GM21423 (cell line): ENCODE measurements around the gene GCKR.

Experiments
- ATAC-seq: cut with Tn5 transposase; IDR thresholded peaks from one replicate; pipeline ENCODE4 v1.9.1; 2021; ENCODE audit warnings: mild to moderate bottlenecking, moderate library complexity; ENCODE audit not compliant: unreplicated experiment

GCKR gene, protein sequence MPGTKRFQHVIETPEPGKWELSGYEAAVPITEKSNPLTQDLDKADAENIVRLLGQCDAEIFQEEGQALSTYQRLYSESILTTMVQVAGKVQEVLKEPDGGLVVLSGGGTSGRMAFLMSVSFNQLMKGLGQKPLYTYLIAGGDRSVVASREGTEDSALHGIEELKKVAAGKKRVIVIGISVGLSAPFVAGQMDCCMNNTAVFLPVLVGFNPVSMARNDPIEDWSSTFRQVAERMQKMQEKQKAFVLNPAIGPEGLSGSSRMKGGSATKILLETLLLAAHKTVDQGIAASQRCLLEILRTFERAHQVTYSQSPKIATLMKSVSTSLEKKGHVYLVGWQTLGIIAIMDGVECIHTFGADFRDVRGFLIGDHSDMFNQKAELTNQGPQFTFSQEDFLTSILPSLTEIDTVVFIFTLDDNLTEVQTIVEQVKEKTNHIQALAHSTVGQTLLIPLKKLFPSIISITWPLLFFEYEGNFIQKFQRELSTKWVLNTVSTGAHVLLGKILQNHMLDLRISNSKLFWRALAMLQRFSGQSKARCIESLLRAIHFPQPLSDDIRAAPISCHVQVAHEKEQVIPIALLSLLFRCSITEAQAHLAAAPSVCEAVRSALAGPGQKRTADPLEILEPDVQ

DNA sequence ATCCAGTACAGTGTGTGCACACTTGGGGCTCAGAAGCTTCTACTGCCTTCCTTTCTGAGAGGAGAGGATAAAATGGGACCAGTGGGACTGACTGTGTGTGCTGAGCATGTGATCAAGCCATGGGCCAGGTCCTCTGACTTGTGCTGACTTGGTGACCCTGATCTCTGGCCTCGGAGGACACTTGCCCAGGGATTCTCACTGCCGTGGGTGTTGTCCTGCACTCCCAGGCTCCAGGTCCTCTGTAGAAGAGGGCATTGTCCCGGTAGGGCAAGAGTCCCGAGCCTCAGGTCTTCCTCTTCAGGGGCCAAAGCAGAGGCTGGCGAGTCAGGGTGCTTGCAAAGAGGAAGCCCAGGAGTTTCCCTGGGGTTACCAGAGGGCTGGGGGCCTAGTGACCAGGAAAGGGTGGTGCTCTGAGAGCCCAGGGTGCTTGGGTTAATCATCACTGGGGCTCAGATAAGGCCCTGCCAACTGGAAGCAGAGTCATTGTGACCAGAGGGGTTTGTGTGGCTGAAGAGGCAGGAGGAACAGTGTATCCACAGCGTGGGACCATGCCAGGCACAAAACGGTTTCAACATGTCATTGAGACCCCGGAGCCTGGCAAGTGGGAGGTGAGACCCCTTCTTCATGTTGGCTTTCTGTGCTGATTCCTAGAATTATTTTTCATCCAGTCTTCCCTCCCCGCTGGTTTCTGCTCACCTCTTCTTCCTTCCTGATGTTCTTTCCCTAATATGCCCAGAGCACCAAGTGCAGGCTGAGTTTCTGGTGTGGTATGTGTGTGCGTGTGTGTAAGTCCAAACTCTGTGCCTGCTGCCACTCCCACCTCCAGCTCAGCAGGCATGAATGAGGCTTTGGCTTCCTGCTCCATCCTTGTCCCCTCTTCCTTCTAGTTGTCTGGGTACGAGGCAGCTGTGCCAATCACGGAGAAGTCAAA lies at the start of gene GCKR:
Gene GCKR, plus strand, starts transcription at position 483 of the 931 bp plus-strand sequence. Its CDS starts 66 bp downstream, at position 549.
- ATAC-seq = no peak

DNA sequence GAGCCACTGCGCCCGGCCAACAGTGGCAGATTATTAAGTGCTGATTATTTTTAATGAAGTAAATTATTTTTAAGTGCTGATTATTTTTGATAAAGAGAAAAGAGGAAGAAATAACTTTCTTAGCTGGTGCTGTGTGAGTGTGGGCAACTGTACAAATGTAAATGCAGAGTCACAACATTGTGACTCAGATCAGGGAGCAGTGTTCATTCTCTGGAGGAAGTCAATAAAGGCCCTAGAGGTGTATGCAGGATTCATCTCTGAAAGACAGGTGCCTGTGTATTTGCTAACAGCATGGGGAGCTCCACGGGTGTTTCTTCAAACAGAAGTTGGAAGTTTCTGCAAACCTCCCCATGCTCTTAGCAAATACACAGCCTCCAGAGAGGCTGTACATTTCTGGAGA lies 48.3 kb upstream of the GCKR start:
- ATAC-seq = no peak

DNA sequence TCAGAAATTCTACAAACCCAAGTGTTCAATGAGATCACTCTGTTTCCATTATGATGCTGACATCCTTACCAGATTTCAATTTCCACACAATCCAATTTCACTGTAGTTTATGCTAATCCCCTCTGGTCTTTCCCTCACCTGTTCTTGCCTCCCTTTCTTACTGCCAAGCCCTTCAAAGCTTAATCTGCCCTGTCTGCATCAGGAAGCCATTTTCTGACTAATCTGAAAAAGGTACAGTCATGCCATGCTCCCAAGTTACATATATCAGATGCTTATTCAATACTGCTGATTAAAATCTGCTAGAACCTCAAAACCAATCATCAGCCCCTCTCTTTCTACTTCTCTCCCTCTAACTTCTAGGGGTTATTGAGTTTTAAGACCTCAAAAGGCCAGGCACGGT lies 45.5 kb upstream of the GCKR start:
- no peak for ATAC-seq

DNA sequence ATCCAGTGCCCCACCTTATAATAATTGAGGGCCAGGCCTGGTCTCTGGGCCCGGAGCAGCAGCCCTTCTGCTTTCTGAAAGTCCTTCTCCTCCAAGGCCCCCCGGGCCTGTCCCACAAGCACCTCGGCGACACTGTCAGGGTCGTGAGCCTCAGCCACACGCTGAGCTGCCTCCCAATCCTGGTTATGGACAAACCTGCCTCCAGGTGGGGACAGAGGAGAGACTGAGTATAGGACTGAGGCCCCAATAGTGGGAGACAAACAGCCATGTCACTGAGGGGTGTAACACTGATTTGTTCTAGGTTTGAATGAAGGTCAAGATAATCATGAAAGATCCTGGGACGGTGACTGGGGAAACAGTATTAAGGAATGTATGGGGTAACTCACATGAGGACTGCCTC lies 42.7 kb upstream of the GCKR start:
- ATAC-seq = no peak

DNA sequence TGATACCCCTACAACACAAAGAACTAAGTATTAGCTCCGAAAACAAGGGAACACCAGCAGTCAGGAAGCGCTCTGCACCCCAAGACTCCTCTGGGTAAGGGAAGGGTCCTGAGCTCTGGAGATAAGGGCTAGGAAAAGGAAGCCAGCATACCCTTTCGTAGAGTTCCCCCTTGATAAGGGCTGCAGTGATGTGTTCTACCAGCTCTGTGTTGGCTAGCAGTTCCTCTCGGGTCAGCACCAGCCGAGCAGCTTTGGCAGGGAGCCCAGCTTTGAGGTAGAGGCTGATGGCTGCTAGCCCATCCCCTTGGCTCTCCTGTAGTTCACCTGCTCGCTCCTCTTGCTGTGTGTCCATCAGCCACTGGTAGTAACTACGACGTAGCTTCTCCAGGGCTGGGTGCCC lies 35.5 kb upstream of the GCKR start:
- no peak for ATAC-seq

DNA sequence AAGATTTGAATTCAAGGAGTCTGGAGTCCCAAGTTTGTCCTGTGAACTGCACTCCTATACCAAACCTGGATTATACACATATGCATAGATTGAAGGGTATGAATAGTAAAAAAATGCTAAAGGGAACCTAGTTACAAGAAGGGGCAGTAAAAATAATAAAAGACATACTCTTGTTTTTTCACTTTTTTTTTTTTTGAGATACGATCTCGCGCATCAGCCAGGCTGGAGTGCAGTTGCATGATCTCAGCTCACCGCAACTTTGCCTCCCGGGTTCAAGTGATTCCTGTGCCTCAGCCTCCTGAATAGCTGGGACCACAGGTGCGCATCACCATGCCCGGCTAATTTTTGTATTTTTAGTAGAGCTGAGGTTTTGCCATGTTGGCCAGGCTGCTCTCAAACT lies 32.2 kb upstream of the GCKR start:
- ATAC-seq = no peak

DNA sequence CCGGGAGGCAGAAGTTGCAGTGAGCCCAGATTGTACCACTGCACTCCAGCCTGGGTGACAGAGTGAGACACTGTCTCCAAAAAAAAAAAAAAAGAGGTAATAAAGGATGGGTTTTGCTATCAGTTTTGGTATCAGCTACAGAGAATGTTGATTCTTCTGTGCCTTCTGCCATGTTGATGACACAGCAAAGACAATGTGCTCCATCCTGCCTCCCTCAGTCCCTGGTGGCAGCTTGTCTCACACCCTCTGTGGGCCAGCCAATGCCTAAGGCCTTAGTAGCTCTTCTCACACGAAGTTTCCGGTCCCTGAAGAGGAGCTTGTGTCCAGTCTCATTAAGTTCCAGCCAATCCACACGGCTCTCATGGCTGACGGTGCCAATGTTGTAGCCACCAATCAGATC lies 24.7 kb upstream of the GCKR start:
- no peak for ATAC-seq

DNA sequence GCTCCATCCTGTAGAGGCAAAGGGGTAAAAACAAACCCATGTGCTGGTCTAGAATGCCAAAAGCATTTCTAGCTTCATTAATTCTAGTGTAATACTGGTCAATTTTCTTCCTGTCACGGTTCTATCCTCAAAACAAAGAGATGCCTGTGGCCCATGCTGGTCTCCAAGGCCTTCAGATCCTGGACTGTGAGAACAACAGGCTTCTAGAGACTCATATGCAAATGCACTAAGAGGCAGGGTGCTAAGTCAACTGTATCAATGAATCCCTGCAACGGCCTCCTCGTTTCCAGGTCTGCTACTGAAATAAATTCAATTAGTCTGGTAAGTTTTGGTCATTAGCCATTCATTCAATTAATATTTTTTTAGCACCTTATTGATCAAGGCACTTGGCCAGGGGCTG lies 11.1 kb upstream of the GCKR start:
- no peak for ATAC-seq

DNA sequence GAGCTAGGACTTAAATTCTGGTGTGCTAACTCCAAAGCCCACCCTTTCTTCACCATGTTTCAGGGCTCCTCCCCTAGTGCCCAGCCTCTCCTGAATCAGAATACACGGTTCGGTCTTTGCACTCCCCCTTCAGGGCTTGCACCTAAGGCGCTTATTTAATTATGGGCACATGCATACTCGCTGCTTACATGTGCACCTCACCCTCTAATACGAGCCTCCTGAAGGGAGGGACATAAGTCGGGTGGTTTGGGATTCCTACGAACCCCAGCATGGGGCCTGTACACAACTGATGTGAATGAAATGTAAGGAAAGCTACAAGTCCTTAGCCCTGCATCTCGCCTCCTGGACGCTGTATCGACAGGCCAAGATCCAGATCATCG lies 7.5 kb upstream of the GCKR start:
- peak; percentile 8 for ATAC-seq

DNA sequence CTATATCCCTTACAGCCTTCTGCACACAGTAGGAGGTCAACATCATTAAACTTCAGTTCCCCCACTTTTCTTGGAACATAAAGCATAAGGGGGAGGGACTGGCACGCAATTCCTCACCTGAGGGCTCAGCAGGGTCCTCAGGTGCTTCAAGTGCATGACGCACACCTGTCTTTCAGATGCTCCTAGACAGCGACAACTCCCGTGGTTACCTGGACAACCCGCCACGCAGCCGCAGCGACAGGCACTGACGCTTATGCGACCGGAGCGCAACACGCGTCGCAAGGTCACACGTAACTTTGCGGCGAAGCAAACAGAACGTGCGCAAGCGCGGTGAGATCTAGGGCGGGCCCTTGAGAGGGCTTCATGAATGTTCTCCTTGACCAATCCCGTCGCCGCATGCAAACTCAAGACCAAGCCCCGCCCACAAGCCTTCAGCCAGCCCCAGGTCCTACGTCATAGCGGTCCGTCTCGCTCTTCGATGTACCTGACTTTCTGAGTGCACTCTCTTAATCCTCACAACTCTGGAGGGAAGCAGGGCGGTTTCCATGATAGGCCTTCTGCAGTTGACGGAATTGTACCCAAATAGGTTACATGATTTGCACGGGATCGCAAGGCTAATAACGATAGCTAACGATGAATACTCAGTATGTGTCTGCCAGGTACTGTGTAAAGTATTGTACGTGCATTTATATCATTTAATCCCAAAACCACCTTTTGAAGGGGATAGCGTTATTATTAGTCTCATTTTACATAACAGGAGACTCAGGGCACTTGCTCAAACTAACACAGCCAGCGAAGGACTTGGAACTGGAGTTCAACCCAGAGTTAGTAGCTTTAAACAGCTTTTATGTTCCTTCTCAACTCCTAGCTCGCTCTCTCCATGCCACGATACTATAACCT lies 6.9 kb upstream of the GCKR start, which contains the start of gene IFT172:
Gene IFT172, minus strand, starts transcription at position 246 of the 900 bp plus-strand sequence. Its CDS starts 90 bp downstream, at position 156.
- ATAC-seq = peak; percentile 96

DNA sequence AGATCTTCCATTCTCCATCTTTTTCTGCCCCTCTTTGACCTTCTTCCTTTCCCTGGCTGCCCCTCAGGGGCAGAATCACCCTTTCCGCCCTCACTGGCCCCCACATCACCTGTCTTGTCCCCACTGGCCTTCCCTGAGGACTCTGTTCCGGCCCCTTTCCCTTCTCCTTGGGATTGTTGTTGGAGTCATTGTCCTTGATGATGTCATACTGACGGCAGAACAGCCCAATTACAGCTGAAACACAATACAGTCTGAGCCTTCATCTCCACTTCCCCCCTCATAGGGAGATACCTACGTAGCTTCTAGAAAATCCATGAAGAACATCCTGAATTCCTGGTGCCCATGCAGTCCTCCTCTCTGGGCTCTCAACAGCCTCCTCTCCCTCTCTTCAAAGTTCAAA lies 4.1 kb upstream of the GCKR start:
- no peak for ATAC-seq

DNA sequence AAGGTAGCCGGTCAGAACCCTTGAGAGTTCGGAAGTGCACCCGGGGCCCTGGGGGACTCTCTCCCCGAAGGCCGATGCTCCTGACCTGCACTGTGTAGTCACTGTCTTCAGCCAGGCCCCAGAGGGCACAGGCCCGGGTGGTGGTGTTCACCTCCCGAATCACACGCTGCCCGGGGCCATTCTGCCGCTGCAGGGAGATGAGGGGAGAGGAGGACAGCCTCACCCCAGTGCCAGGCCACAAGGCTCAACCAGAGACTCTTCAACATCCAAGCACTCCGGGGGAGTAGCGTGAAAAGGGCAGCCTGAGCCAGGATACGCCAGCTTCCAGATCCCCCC lies 2.7 kb upstream of the GCKR start:
- ATAC-seq = no peak

DNA sequence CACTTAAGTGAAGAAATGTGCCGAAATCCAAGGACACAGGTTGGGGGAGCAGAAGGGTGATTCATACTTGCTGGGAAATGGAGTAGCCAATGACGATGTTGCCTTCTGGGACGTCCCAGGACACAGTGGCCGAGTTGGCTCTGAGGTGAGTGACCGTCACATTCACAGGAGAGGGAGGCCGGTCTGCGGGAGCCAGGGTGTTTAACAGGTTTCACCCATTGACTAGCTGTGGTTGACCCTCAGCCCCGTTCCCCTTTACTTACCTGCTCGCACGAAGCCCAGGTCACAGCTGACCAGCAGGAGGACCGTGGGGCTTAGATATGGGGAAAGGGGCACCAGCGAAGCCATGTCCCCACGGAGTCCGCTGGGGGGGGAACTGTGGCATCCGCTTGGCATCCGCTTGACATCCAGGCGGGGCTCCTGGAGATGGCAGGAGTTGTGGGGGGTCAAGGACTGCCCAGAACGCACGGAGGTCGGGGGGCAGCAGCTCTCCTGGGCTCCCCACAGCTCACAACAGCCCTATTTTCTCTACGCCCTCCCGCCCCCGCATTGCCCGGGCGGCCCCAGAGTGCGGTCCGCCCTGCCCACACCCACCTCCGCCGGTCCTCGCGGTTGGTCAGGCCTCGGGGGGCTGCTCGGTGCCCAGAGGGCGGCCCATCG lies 2.2 kb upstream of the GCKR start:
- no peak for ATAC-seq

DNA sequence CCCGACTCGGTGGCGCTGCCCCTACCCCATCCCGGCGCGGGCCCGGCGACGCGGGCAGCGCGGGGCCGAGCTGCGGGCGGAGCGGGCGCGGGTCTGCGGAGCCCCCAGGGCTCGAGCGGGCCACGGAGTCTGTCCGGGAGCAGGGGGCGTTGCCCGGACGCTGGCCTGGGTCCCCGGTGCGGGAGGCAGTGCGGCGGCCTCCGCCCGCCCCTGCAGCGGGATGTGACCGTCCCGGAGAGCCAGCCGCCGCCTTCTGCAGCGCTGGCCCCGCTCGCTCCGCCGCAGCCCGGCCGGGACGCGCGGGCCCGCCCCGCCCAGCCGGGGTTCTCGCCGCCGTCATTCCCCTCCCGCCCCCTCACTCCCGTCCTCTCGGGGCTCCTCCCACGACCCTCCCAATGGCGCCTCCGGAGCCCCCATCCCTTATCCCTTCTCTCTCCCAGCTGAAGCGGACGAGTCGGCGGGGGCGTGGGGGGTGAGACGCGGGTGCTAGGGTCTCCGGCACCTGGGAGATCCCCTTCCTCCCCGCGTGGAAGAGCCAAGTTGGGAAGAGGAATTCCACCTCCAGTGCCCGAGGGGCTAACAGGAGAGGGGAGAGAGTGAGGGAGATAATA lies 1.6 kb upstream of the GCKR start, which contains the start of gene FNDC4:
Gene FNDC4, minus strand, starts transcription at position 257 of the 611 bp plus-strand sequence. CDS start 521 bp downstream, outside the sequence.
- ATAC-seq = no peak

DNA sequence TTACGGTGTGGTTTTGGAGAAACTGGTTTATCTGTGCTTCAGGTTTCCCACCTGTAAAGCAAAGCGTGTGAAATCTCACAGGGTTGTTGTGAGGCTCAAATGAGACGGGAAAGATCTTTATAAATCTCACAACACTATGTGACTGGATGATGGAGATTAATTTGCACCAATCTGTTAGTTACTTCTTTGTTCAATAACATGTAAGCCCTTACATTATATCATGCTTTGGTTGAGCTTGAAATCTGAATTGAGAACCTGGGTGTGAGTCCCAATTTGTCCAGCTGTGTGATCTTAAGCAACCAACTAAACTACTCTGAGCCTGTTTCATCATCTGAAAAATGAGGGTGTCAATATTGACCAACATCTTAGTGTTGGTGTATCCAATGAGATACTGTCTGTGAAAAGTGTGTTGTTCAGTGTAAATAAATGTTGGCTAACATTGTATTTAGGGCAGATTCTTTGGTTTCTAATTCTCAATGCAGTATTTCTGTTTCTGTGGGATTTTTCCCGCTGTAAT lies 741 bp upstream of the GCKR start:
- no peak for ATAC-seq

DNA sequence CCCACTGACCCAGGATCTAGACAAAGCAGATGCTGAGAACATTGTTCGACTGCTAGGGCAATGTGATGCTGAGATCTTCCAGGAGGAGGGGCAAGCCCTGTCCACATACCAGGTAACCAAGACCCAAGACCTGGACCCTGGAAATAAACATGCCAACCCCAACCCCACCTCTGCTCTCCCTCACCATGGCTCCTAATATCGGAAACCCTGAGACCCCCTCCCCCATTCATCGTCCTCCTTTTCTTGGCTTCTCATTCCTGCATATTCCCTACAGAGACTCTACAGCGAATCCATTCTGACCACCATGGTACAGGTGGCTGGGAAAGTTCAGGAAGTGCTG lies 619 bp downstream of the GCKR start:
- no peak for ATAC-seq

DNA sequence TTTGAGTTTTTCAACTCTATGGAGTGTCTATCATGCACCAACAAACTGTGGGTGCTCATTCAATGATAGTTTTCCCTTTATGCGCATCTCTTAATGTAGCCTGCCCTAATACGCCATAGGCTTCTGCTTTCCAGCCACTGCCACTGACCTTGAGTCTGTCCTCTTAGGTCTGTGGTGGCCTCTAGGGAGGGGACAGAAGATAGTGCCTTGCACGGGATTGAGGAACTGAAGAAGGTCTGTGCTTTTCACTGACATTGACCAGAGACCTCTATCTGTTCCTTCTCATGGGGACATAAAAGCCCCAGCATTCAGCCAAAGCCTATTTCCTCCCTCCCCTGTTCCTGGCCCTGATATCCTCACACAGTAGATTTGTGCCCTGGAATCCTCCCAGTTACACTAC lies 2.3 kb downstream of the GCKR start:
- ATAC-seq = no peak

DNA sequence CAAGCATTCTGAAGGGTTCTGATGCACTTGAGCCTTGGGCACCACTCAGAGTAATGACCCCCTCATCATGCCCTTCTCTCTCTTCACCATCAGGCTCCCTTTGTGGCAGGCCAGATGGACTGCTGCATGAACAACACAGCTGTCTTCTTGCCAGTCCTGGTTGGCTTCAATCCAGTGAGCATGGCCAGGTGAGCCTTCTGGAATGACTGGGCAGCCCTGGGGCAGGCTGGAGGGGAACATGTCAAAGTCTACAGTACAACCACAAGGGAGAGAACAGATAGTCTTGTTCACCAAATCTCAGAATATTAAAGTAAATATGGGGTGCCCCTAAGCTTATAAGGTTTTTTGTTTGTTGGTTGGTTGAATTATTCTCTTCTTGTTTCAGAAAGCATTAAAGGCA lies 4.4 kb downstream of the GCKR start:
- no peak for ATAC-seq

DNA sequence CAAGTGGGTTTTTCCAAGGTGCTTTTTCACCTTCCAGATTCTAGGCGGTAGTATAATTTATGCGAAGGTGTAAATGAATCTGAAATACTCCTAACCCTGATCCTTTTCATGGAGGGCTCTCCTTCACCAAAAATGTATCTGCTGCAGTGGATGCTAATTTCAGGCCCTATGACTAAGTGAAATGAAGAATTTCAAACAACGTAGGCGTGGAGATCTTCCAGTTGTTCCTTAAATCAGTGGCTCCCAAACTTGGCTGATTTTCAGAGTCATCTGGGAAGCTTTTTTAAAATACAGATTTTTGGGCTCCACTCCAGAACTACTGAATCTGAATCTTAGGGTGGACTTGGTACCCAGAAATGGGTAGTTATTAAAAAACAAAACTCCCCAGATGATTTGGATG lies 5.5 kb downstream of the GCKR start:
- no peak for ATAC-seq
